Measurements from ENCODE around the gene CEP97.

The CEP97 gene

DNA sequence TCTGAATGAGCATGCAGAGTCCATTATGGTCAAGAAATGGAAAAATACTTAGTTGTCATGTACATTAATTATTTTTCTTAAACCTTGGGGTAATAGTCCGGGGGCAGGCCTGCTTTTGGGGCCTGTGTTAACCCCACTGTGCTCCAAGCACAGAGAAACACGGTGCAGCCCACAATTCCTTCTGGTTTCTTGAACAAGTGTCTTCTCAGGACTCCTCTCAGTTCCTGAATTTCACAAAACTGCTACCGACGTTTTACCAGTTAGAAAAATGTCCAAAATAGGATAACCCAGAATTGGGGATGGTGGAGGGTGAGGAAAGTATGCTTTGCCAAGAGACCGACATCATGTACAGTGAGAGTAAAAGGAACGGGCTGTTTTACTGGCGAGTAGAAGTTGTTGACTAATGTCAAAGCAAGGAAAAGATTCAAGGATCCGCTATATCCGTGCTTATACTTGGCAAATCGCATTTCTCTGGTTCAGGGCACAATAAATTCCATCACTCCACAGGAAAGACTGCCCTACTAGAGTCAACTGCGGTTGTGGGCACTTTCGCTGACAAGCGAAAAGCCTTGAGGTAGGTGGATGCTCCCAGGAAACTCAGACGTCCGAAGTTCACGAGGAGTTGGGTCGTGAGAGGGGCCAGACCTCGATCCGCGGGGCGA is 54.1 kb downstream of the CEP97 start:
- DNase-seq (ENCODE audit: low spot score), result no peak

- peak; percentile 85 for DNase-seq (ENCODE audit: low spot score)
Observed at GRCh38 chr3:101779047-101779821, 54.8 kb downstream of the CEP97 start, which contains the start of gene NXPE3. NXPE3 (plus strand) TSS chr3:101779211; CDS start chr3:101785597, 6,386 bp downstream.

GRCh38 chr3:101779822-101780381 is 55.5 kb downstream of the CEP97 start:
- DNase-seq (ENCODE audit: low spot score), result no peak

DNA sequence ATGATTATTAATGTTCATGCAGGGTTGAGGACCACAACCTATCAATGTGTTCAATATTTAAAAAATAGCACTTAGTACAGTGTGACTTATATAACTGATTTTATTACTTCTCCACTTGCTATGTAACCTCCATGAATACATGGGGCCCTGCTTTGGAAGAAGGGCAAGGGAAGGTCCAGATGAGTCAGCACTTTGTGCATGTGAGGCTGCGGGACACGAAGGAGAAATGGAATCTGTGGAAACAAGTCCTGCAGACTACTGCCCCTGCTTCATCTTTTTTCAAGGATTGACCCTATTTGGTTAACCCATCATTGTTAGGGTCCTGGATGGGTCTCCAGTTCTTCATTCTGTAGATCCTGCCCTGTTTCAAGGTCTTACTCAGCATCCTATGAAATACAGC is 56.2 kb downstream of the CEP97 start:
- peak; percentile 29 for DNase-seq (ENCODE audit: low spot score)

GRCh38 chr3:101781166-101781565 is 56.8 kb downstream of the CEP97 start:
- no peak for DNase-seq (ENCODE audit: low spot score)

DNA sequence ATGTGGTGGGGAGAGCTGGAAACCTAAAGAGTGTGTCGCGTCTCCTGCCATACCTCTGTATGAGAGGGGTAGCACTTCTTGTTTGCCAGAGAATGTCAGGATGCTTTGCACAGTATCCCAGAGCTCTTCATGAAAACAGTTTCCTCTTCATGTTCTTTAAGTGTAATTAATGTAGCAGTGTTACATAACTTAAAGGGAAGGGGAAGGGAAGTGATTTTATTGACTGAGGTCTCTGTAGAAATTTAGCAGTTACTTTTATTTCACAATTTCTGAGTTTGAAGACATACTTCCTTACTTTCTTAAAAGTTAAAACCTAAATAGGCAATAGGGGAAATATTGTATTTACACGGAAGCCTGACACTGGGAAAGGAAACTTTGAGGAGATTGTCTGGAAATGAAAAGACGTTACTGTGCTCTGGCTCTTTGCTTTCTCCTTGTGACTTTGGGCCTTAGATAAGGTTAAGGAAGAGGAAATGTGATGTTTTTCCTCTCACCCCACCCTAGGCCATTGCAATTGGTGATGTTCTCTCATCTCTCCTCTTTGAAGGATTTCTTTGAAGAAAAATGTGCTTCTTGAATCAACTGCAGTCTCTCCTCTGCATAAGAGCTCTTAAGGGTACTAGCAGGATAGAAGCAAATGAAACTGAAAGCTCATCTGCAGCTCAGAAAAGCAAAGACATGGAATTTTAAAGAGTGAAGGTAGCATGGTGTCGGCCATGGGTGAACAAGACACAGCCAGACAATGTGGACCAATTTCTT is 60.6 kb downstream of the CEP97 start:
- DNase-seq (ENCODE audit: low spot score), result no peak

- DNase-seq (ENCODE audit: low spot score), result no peak
Observed at GRCh38 chr3:101791778-101792177, 67.4 kb downstream of the CEP97 start.

DNA sequence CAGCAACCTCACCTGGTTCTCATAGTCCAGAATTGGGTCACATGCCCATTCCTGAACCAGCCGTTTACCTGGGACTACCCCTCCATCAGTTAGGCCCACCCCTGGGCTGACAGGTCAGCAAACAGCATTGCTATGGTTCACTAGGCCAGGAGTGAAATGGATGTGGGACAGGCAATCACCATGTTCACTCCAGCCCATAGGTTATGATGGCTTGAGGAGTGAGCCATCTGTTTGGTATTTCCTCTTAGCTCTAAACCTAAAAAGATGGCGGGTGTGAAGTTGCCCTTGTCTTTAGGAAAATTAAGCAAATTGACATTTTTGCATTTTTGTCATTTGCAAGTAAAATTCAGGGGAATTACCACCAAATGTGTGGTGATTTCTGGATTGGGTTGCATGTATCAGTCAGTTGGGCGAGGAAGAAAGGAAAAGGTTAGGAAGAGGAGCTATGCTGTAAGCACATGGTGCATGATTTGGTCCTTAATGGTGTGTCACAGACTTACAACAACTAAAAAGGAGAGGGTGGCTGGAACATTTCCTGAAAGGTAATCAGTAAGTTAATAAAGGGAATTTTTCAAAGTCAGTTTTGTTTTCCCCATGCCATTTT is 71.8 kb downstream of the CEP97 start:
- no peak for DNase-seq (ENCODE audit: low spot score)

- no peak for DNase-seq (ENCODE audit: low spot score)
Observed at GRCh38 chr3:101801174-101801573, 76.8 kb downstream of the CEP97 start.

DNA sequence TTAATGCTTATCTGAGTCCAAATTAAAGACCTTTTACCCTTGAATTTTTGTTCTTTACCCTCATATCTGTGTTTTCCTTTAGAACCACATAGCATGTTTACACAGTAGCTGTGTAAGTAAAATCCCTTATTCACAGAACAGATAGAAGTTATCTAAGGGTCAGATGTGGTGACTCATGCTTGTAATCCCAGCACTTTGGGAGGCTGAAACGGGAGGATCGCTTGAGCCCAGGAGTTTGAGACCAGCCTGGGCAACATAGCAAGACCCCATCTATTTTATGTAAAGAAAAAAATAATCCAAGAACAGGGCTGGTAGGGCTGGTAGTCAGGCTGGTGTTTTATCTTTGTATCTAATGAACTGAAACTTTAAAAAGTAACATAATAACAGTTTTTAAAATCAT is 77.8 kb downstream of the CEP97 start:
- no peak for DNase-seq (ENCODE audit: low spot score)

DNA sequence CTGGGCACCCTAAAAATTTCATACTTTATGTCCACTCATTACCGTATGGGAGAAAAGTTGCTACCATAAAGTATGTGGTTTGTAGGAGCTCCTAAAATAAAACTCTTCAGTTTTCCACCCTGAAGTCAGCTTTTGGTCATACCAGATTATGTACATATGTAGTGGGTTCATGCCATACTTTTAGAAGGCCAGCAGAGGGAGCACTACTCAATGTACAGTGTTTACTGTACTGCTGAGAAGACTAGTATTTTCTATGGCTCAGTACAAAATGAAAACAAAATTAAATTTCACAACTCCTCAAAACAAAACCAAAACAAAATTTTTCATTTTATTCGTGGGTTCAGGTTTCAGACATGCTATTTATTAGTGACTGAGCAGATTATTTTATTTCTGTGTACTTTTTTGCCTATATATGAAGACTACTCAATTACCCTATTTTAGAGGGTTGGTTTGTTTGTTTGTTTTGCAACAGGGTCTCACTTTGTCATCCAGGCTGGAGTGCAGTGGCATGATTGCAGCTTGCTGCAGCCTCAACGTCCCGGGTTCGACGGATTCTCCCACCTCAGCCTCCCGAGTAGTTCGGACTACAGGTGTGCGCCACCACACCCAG is 78.9 kb downstream of the CEP97 start:
- peak; percentile 87 for DNase-seq (ENCODE audit: low spot score)

DNA sequence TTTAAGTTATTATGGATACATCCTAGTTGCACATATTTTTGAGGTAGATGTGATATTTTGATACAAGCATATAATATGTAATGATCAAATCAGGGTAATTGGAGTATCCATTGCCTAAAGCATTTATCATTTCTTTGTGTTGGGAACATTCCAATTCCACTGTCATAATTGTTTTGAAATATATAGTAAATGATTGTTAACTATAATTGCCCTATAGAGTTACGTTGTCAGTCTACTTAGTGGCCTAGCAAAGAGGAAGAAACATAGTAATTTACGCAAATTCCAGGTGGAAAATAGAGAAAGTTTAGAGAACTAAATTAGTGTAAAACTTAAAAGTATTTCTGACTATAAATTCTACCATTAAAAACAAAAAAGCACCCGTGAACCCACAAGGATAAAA is 79.5 kb downstream of the CEP97 start:
- DNase-seq (ENCODE audit: low spot score), result no peak

DNA sequence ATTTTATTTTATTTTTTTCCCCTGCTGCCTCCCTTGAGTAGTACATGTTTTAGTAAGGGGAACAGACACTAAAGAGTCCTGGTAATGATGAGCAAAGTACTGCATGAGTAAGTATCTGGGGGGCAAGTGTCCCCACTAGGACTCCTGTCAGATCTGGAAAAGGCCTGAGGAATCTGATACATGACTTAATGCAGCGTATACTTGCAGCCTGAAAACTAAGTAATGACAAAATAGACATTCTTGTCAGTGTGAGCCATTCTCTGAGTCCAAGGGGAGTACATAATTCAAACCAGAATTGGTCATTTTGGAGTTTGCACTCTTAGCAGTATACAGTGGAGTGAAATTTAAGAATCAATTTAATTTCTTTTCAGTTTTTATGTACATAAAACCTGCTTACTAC is 82.1 kb downstream of the CEP97 start:
- DNase-seq (ENCODE audit: low spot score), result no peak

- no peak for DNase-seq (ENCODE audit: low spot score)
Observed at GRCh38 chr3:101807888-101808287, 83.5 kb downstream of the CEP97 start.

GRCh38 chr3:101809178-101810021 is 85.0 kb downstream of the CEP97 start:
- no peak for DNase-seq (ENCODE audit: low spot score)

DNA sequence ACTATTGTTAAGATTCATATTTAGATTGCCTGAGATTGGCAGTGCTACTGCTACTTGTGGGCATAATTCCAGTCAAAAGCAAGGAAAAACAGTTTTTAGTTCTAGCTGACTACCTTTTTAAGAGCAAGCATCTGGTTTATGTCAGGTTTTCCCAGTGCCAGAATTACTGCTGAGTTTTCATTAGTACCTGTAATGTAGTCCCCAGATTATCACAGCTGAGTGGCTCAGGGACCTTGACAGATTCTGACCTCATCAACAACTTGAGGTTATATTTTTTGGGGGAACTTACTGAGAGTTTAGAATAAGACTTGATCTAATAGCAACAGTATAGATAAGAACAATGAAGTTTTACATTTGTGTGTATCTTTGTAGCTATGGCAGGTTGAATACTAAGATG is 85.6 kb downstream of the CEP97 start:
- DNase-seq (ENCODE audit: low spot score), result no peak

DNA sequence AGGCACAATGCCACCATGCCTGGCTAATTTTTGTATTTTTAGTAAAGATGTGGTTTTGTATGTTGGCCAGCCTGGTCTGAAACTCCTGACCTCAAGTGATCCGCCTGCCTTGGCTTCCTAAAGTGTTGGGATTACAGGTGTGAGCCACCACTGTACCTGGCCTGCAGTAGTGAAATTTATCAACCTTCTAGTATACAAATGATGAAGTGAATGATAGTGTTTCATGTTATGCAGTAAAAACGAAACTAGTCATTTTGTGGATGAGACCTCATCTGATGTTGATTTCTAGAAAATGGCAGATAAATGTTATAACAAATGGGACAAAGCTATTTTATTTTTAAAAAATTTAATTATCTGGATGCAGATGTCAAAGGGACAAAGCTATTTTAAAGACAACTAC is 87.5 kb downstream of the CEP97 start:
- no peak for DNase-seq (ENCODE audit: low spot score)

DNA sequence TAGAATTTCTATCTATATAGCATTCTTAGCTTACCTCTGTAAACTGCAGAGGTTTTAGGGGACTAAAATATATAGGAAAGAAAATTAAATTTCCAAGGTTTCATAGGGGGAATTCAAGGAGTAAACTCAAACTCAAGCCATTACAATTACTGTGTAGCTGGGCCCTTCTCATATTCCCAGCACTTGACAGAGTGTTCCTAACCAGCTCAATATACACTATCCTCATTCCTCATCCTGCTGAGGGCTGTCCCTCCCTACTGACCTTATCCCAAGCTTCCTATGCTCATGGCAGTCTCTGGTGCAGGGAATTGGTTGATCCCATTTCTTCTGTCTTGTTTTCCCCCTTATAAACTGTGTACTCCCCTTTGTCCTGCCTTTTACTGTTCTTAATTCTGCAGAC is 88.5 kb downstream of the CEP97 start:
- DNase-seq (ENCODE audit: low spot score), result no peak

DNA sequence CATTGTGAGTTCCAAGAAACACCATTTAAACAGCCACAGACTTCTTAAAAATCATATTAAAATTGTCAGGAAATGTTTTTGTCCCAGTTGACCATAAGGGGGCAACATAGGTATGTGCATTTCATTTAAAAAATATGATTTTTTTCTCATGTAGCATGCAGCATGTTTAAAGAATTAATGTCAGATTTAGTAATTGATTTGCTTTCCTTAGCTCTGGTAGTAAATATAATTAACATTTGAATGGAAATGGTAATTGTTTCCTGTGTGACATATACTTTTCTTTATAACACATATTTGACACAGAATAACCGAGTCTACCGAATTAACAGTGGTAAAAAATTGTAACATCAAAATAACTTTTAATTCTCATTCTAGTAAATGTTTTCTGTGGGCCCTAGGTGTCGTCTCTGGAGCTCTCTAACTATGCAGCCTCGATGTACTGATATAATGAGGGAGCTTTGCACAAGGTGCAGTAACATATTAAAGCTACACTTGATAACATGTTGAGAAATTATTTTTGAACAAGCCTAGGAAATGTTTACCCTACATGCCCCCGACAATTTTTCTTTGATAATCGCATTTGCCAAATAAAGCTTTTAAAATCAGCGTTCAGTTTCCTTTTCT is 89.5 kb downstream of the CEP97 start:
- no peak for DNase-seq (ENCODE audit: low spot score)

- no peak for DNase-seq (ENCODE audit: low spot score)
Observed at GRCh38 chr3:101814835-101815234, 90.4 kb downstream of the CEP97 start.

Data from cerebellar cortex (tissue), 1 donor.